CD4-positive, alpha-beta T cell treated with Interferon gamma for 1 hour (primary cell): ENCODE measurements around the gene FN1.
"Not testable (repeated sequence)": the region's sequence is repeated elsewhere in the genome, so short reads cannot be mapped to it uniquely, and the experiment has no call there.

Experiments
- DNase-seq: peaks from one replicate; pipeline ENCODE4 v3.0.0-alpha.2; 2020

FN1 gene

GRCh38 chr2:215363461-215364156 is 72.3 kb downstream of the FN1 start:
- DNase-seq: no peak

GRCh38 chr2:215363039-215363438 is 72.8 kb downstream of the FN1 start:
- DNase-seq: no peak

GRCh38 chr2:215362562-215362904 is 73.3 kb downstream of the FN1 start:
- no peak for DNase-seq

- no peak for DNase-seq
These were observed 73.8 kb downstream of the FN1 start for GRCh38 chr2:215361876-215362561.

GRCh38 chr2:215361211-215361875 is 74.5 kb downstream of the FN1 start:
- no peak for DNase-seq

- DNase-seq: no peak
These were observed 75.3 kb downstream of the FN1 start for GRCh38 chr2:215360596-215360995.

GRCh38 chr2:215360059-215360458 is 75.8 kb downstream of the FN1 start:
- DNase-seq: not testable (repeated sequence)

- DNase-seq: no peak
These were observed 76.3 kb downstream of the FN1 start for GRCh38 chr2:215359576-215359922.

GRCh38 chr2:215358891-215359575 is 76.8 kb downstream of the FN1 start:
- DNase-seq: no peak

- no peak for DNase-seq
These were observed 77.5 kb downstream of the FN1 start for GRCh38 chr2:215358312-215358845.

GRCh38 chr2:215357660-215358059 is 78.2 kb downstream of the FN1 start:
- DNase-seq: no peak

GRCh38 chr2:215356948-215357461 is 78.9 kb downstream of the FN1 start:
- DNase-seq: no peak

- DNase-seq: no peak
These were observed 79.4 kb downstream of the FN1 start for GRCh38 chr2:215356334-215356947.

- DNase-seq: no peak
These were observed 80.1 kb downstream of the FN1 start for GRCh38 chr2:215355801-215356200.

- no peak for DNase-seq
These were observed 80.8 kb downstream of the FN1 start for GRCh38 chr2:215354771-215355695.

GRCh38 chr2:215352602-215353001 is 83.3 kb downstream of the FN1 start:
- DNase-seq: no peak

GRCh38 chr2:215347878-215348277 is 88.0 kb downstream of the FN1 start:
- DNase-seq: no peak

GRCh38 chr2:215338883-215339679 is 96.8 kb downstream of the FN1 start:
- DNase-seq: no peak

GRCh38 chr2:215332872-215333595 is 102.8 kb downstream of the FN1 start:
- no peak for DNase-seq

- DNase-seq: no peak
These were observed 107.8 kb downstream of the FN1 start for GRCh38 chr2:215328066-215328465.
